GM10248 (cell line): Measurements from ENCODE around the gene ADCY5.

Experiments
- CTCF ChIA-PET: fragments of 300-600 bp; sonication (Branson Sonifier 250); formaldehyde crosslinking; extraction: SDS; loops from one replicate; lab custom pipeline; 2021; ENCODE audit warnings: antibody characterized with exemption; lab: Yijun Ruan, JAX
- POLR2A ChIA-PET: fragments of 350-650 bp; sonication (Branson Sonifier 250); formaldehyde crosslinking; extraction: SDS; loops from one replicate; lab custom pipeline; 2020; ENCODE audit warnings: antibody characterized with exemption; lab: Yijun Ruan, JAX
- DNase-seq: peaks from one replicate; pipeline ENCODE4 v3.0.0; 2012; ENCODE audit errors: extremely low spot score
- CTCF ChIP-seq: IDR thresholded peaks from 2 replicates; pipeline ENCODE4 v1.5.1; 2012; ENCODE audit warnings: mild to moderate bottlenecking, low read depth; ENCODE audit errors: extremely low read depth, missing control alignments, control extremely low read depth

ADCY5 gene

GRCh38 chr3:123294296-123294938 lies 154.5 kb downstream of the ADCY5 start:
- DNase-seq = no peak
- no peak for TF ChIP-seq CTCF
- POLR2A ChIA-PET = no interaction called here
- CTCF ChIA-PET = no interaction called here

DNA sequence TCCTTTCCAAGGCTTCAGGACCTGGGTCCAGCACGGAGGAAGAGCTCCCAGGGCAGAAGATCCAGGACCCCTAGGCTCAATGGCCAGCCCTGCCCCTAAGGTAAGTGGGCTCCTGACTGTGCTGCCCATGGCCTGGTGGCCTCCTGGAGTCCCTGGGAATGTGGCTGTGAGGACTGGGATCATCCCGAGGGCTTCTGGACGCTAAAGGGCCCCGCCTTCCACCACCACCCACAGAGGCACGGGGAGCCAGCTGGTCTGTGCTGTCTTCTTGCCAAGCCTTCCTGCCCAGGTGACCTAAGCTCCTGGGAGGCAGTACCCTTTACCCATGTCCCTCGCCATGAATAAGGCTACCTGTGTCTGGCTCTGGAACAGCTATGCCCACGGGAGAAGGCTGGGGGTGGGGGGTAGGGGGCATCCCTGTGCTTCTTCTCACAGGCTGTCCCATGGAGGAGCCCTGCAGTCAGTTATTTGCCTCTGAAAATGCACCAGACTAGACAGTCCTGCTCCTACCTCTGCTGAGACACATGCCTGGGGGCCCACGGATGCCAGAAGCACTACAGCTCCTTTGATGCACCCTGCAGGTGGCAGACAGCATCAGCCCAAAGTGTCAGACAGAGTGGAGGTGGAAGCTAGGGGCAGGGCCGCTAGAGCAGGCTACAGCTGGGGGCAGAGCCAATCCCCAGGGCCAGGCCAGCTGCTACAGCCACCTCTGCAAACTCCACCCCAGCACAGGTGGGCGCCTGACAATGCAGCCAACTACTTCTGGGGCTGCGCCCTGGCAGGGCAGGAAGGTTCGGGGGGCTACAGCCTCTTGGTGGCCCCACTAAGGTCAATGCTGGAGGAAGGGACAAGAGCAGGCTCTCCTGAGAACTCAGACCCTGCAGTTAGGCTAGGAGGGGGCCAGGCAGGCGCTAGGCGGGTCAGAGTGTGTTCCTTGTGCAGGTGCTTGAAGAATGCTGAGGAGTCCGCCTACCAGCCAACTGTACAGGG lies 156.3 kb downstream of the ADCY5 start:
- no peak for TF ChIP-seq CTCF
- POLR2A ChIA-PET = no interaction called here
- no peak for DNase-seq
- CTCF ChIA-PET = interaction anchor here (1.0 to 1.2 kb wide), 3 partner anchors 8 to 145 kb away, joined by 3 read pairs; no protein-coding TSS in a partner anchor

DNA sequence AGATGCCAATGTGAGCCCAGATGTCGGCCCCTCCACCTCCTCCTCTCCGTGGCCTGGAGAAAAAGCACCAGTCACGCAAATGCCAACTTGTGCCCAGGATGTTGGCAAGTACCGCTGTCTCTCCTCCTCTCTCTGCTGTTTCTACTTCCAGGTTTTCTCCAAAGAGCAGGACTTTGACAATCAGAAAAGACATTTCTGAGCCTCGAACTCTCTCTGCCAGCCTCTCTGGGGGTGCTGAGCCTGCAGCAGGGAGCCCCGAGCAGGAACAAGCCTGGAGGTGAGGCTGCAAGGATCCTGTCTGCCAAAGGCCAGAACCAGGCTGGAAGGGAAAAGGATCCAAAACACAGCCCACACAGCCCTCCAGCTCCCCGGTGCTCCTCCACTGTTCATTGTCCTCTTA lies 157.5 kb downstream of the ADCY5 start:
- DNase-seq = no peak
- CTCF ChIA-PET = interaction anchor here (1.0 kb wide), 1 partner anchor 11 kb away, joined by 3 read pairs; no protein-coding TSS in a partner anchor
- POLR2A ChIA-PET = no interaction called here
- TF ChIP-seq CTCF = no peak

GRCh38 chr3:123290962-123291361 lies 157.9 kb downstream of the ADCY5 start:
- DNase-seq = no peak
- TF ChIP-seq CTCF = no peak
- ChIA-PET POLR2A (no interaction called here), CTCF (interaction anchor here (1.0 kb wide), 1 partner anchor 11 kb away, joined by 3 read pairs; no protein-coding TSS in a partner anchor)

DNA sequence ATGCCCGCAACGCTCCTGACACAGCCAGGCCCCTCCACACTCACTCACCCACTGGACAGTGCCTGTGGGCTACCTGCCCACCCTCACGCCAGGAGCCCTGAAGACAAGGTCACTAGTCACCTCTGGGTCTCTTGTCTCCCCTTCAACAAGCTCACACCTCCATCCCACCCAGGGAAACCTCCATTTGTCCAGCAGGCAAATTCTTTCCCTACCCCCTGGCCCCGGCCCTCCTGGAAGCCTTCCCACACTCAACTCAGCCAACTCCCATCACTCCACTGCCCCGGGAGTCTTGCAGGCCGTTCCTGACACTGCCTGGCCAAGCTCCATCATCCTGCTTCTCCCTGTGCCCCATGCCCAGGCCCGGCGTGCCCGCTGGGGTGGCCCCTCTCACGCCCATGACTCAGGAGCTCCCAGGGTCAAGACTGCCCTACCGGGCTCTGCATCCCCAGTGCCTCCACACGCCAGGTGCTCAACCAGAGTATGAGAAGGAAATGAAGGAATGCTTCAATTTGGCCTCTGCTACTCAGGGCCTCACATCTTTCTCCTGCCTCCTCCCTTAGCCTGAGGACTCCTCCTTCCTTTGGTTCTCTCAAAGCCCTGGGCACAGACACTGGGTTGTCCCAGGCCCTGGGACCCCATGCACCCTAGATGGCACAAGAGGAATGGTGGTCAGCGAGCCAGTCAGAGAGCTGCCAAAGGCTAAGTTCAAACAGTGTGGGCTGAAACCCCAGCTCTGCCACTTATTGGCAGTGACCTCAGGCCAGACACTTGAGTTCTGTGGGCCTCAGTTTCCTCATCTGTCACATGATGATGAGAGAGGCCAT lies 158.6 kb downstream of the ADCY5 start:
- no peak for TF ChIP-seq CTCF
- DNase-seq = no peak
- ChIA-PET CTCF (interaction anchor here (1.0 kb wide), 1 partner anchor 10 kb away, joined by 3 read pairs; no protein-coding TSS in a partner anchor), POLR2A (no interaction called here)
